ENCODE measurements around the gene HSD3B7. TPM values are rescaled to one million over a fixed set of nuclear protein-coding genes. Genes with fewer than 3 reads are reported as not detected.

The HSD3B7 gene
- total RNA-seq, 1 donor from 2014 or later, result 12.5 TPM

GRCh38 chr16:30998852-30999761 lies 14.1 kb downstream of the HSD3B7 start:
- H3K36me3 ChIP-seq (ENCODE audit: control insufficient read depth in 3 of 3, insufficient read depth in 3 of 3, low read length in 3 of 3), result no peaks in the 10 kb centered on the region
- H3K9ac ChIP-seq (ENCODE audit: low read depth in 1 of 3, low read length in 3 of 3), result no peak overlapping the region

DNA sequence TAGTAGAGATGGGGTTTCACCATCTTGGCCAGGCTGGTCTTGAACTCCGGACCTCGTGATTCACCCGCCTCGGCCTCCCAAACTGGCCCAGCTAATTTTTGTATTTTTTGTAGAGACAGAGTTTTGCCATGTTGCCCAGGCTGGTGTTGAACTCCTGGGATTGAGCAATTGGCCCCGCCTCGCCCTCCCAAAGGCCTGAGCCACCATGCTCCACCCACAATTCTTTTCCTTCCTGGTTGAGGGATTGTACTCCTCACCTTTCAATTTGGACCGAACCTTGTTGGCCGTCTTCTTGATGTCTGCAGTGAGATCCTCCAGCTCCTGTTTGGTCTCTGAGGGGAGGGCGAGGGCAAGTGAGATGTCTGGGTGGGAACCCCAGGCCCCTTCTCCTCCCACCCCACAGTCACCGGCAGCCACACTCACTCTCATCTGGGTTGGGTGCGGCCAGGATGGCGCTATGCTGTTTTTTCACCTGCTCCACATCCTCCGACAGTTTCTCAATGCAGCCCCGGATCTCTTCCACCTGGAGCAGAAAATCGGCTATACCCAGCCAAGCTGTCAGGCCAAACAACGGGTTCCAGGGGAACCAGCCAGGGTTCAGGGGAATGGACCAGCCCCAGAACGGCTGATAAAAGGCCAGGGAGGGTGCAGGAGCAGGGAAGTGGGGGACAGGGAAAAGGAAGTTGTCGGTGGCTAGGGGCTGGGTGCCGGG lies 15.8 kb downstream of the HSD3B7 start:
- H3K36me3 ChIP-seq (ENCODE audit: control insufficient read depth in 3 of 3, insufficient read depth in 3 of 3, low read length in 3 of 3), result no peaks in the 10 kb centered on the region
- H3K9ac ChIP-seq (ENCODE audit: low read depth in 1 of 3, low read length in 3 of 3), result no peak overlapping the region
- peaks cover 4 to 16% (median 10%) of the 10 kb centered on the region in 3 donors for H3K4me1 ChIP-seq (ENCODE audit: control insufficient read depth in 3 of 3, insufficient read depth in 3 of 3, low read length in 3 of 3)
- H3K27ac ChIP-seq (ENCODE audit: low read depth, low read length), result no peak overlapping the region
- H3K9me3 ChIP-seq (ENCODE audit: control insufficient read depth in 3 of 3, low read length in 3 of 3), result no peaks in the 10 kb centered on the region
- peaks cover 6 to 12% (median 8%) of the 10 kb centered on the region in 3 donors for H3K27me3 ChIP-seq (ENCODE audit: control insufficient read depth in 3 of 3, insufficient read depth in 3 of 3, low read length in 3 of 3)
- no peak overlapping the region for H3K4me3 ChIP-seq (ENCODE audit: low read length in 3 of 3)

More at GRCh38 chr16:30998852-30999761, 14.1 kb downstream of the HSD3B7 start:
- H3K4me3 ChIP-seq (ENCODE audit: low read length in 3 of 3), result no peak overlapping the region
- H3K27me3 ChIP-seq (ENCODE audit: control insufficient read depth in 3 of 3, insufficient read depth in 3 of 3, low read length in 3 of 3), result peaks cover 2 to 12% (median 8%) of the 10 kb centered on the region in 3 donors
- peak overlapping the region; percentile 47 for H3K27ac ChIP-seq (ENCODE audit: low read depth, low read length)
- H3K9me3 ChIP-seq (ENCODE audit: control insufficient read depth in 3 of 3, low read length in 3 of 3), result no peaks in the 10 kb centered on the region
- peaks cover 4 to 16% (median 10%) of the 10 kb centered on the region in 3 donors for H3K4me1 ChIP-seq (ENCODE audit: control insufficient read depth in 3 of 3, insufficient read depth in 3 of 3, low read length in 3 of 3)

- H3K4me1 ChIP-seq (ENCODE audit: control insufficient read depth in 3 of 3, insufficient read depth in 3 of 3, low read length in 3 of 3), result peaks cover 4 to 16% (median 10%) of the 10 kb centered on the region in 3 donors
- no peak overlapping the region for H3K27ac ChIP-seq (ENCODE audit: low read depth, low read length)
- no peak overlapping the region for H3K4me3 ChIP-seq (ENCODE audit: low read length in 3 of 3)
- peaks cover 6 to 17% (median 8%) of the 10 kb centered on the region in 3 donors for H3K27me3 ChIP-seq (ENCODE audit: control insufficient read depth in 3 of 3, insufficient read depth in 3 of 3, low read length in 3 of 3)
- no peaks in the 10 kb centered on the region for H3K9me3 ChIP-seq (ENCODE audit: control insufficient read depth in 3 of 3, low read length in 3 of 3)
- no peak overlapping the region for H3K9ac ChIP-seq (ENCODE audit: low read depth in 1 of 3, low read length in 3 of 3)
- no peaks in the 10 kb centered on the region for H3K36me3 ChIP-seq (ENCODE audit: control insufficient read depth in 3 of 3, insufficient read depth in 3 of 3, low read length in 3 of 3)
These were observed 16.7 kb downstream of the HSD3B7 start for GRCh38 chr16:31001507-31002249.

DNA sequence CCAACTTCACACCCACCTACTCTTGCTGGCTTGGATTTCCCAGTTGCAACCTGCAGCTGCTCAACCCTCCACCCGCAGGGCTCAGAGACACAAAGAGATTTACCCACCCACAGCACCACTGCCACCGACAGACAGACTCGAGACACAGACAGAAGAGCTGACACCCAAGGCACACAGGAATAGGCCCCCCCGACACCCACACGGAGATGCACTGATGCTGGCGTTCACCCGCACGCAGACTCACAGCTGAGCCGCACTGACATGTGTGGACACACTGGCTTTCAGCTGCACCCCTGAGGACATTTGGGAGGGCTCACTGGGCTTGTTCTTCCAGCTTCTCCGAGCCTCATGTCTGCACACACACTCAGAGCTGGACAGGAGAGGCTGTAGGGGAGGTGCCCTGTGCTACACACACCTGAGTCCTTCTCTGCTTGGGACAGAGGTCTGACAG lies 17.3 kb downstream of the HSD3B7 start:
- no peaks in the 10 kb centered on the region for H3K9me3 ChIP-seq (ENCODE audit: control insufficient read depth in 3 of 3, low read length in 3 of 3)
- no peak overlapping the region for H3K9ac ChIP-seq (ENCODE audit: low read depth in 1 of 3, low read length in 3 of 3)
- H3K4me1 ChIP-seq (ENCODE audit: control insufficient read depth in 3 of 3, insufficient read depth in 3 of 3, low read length in 3 of 3), result peaks cover 4 to 12% (median 10%) of the 10 kb centered on the region in 3 donors
- peak overlapping the region; percentile 12 for H3K27ac ChIP-seq (ENCODE audit: low read depth, low read length)
- H3K27me3 ChIP-seq (ENCODE audit: control insufficient read depth in 3 of 3, insufficient read depth in 3 of 3, low read length in 3 of 3), result peaks cover 8 to 22% (median 9%) of the 10 kb centered on the region in 3 donors
- no peak overlapping the region for H3K4me3 ChIP-seq (ENCODE audit: low read length in 3 of 3)
- no peaks in the 10 kb centered on the region for H3K36me3 ChIP-seq (ENCODE audit: control insufficient read depth in 3 of 3, insufficient read depth in 3 of 3, low read length in 3 of 3)

DNA sequence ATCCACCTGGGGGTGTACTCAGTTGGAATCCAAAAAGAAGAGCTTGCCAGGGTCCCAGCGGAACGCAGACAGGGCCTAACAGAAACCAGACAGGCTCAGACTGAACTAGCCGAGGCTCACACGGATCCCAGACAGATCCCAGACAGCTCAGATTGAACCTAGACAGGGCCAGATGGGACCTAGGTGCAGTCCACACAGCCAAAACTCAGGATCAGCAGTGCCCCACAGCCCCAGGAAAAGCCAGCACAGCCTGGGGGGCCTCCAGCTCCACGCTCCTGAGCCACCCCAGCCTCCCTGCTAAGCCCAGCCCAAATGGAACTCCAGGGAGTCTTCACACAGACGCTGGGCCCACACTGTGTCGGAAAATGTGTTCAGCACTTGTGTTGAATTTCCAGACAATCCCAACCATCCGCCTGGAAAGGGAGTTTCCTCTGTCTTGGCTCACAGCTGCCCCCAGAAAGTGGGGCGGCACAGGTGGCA lies 17.9 kb downstream of the HSD3B7 start:
- Histone ChIP-seq H3K4me1 (ENCODE audit: control insufficient read depth in 3 of 3, insufficient read depth in 3 of 3, low read length in 3 of 3) (peaks cover 0 to 6% (median 4%) of the 10 kb centered on the region in 3 donors), H3K27me3 (ENCODE audit: control insufficient read depth in 3 of 3, insufficient read depth in 3 of 3, low read length in 3 of 3) (peaks cover 11 to 28% (median 14%) of the 10 kb centered on the region in 3 donors), H3K27ac (ENCODE audit: low read depth, low read length) (peak overlapping the region; percentile 19), H3K36me3 (ENCODE audit: control insufficient read depth in 3 of 3, insufficient read depth in 3 of 3, low read length in 3 of 3) (no peaks in the 10 kb centered on the region), H3K9me3 (ENCODE audit: control insufficient read depth in 3 of 3, low read length in 3 of 3) (no peaks in the 10 kb centered on the region), H3K4me3 (ENCODE audit: low read length in 3 of 3) (no peak overlapping the region), H3K9ac (ENCODE audit: low read depth in 1 of 3, low read length in 3 of 3) (no peak overlapping the region)

DNA sequence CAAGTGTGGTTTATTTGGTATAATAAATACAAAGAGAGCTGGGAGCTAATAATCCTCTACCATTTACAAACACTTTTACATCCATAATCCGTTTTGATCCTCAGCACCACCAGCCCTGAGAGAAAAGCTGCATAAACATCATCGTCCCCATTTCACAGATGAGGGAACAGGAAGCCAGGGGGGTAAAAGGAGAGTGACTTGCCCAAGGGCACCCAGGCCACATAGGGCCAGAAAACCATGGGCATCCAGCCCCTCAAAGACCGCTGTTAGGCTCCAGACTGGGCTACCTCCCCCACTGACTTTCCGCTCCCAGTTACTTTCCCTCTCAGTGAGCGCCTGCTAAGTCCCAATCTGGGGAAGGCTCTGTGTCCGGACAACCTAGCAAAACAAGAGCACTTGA lies 18.7 kb downstream of the HSD3B7 start:
- no peaks in the 10 kb centered on the region for H3K36me3 ChIP-seq (ENCODE audit: control insufficient read depth in 3 of 3, insufficient read depth in 3 of 3, low read length in 3 of 3)
- peaks cover 0 to 6% (median 3%) of the 10 kb centered on the region in 3 donors for H3K4me1 ChIP-seq (ENCODE audit: control insufficient read depth in 3 of 3, insufficient read depth in 3 of 3, low read length in 3 of 3)
- no peaks in the 10 kb centered on the region for H3K9me3 ChIP-seq (ENCODE audit: control insufficient read depth in 3 of 3, low read length in 3 of 3)
- no peak overlapping the region for H3K4me3 ChIP-seq (ENCODE audit: low read length in 3 of 3)
- peak overlapping the region; percentile 19 for H3K27ac ChIP-seq (ENCODE audit: low read depth, low read length)
- peaks cover 15 to 34% (median 20%) of the 10 kb centered on the region in 3 donors for H3K27me3 ChIP-seq (ENCODE audit: control insufficient read depth in 3 of 3, insufficient read depth in 3 of 3, low read length in 3 of 3)
- H3K9ac ChIP-seq (ENCODE audit: low read depth in 1 of 3, low read length in 3 of 3), result no peak overlapping the region

DNA sequence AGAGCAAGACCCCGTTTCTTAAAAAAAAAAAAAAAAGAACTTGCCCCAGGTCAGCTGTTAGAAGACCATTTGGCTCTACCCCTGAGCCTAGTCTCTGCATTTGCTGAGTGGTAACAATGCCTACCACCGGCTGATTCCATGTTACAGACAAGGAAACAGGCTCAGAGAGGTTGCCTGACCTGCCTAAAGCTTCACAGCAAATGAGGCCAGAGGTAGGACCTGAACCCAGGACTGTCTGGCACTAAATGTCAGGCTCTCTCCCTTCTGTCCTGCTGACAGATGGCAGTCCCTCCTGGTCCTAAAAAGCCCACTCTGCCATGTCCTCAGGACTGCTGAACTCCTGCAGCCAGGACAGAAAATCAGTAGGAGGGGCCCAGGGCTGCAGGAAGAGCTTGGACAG lies 19.7 kb downstream of the HSD3B7 start:
- H3K27me3 ChIP-seq (ENCODE audit: control insufficient read depth in 3 of 3, insufficient read depth in 3 of 3, low read length in 3 of 3), result peaks cover 25 to 43% (median 28%) of the 10 kb centered on the region in 3 donors
- no peak overlapping the region for H3K9ac ChIP-seq (ENCODE audit: low read depth in 1 of 3, low read length in 3 of 3)
- no peaks in the 10 kb centered on the region for H3K9me3 ChIP-seq (ENCODE audit: control insufficient read depth in 3 of 3, low read length in 3 of 3)
- no peak overlapping the region for H3K27ac ChIP-seq (ENCODE audit: low read depth, low read length)
- no peaks in the 10 kb centered on the region for H3K36me3 ChIP-seq (ENCODE audit: control insufficient read depth in 3 of 3, insufficient read depth in 3 of 3, low read length in 3 of 3)
- H3K4me1 ChIP-seq (ENCODE audit: control insufficient read depth in 3 of 3, insufficient read depth in 3 of 3, low read length in 3 of 3), result peaks cover 0 to 6% (median 3%) of the 10 kb centered on the region in 3 donors
- H3K4me3 ChIP-seq (ENCODE audit: low read length in 3 of 3), result no peak overlapping the region

- Histone ChIP-seq H3K9ac (ENCODE audit: low read depth in 1 of 3, low read length in 3 of 3) (no peak overlapping the region), H3K27ac (ENCODE audit: low read depth, low read length) (no peak overlapping the region), H3K27me3 (ENCODE audit: control insufficient read depth in 3 of 3, insufficient read depth in 3 of 3, low read length in 3 of 3) (peaks cover 28 to 47% (median 35%) of the 10 kb centered on the region in 3 donors), H3K4me3 (ENCODE audit: low read length in 3 of 3) (no peak overlapping the region), H3K4me1 (ENCODE audit: control insufficient read depth in 3 of 3, insufficient read depth in 3 of 3, low read length in 3 of 3) (peaks cover 0 to 6% (median 3%) of the 10 kb centered on the region in 3 donors), H3K9me3 (ENCODE audit: control insufficient read depth in 3 of 3, low read length in 3 of 3) (no peaks in the 10 kb centered on the region), H3K36me3 (ENCODE audit: control insufficient read depth in 3 of 3, insufficient read depth in 3 of 3, low read length in 3 of 3) (no peaks in the 10 kb centered on the region)
These were observed 20.5 kb downstream of the HSD3B7 start for GRCh38 chr16:31005350-31006085.

- H3K9ac ChIP-seq (ENCODE audit: low read depth in 1 of 3, low read length in 3 of 3), result no peak overlapping the region
- no peak overlapping the region for H3K4me3 ChIP-seq (ENCODE audit: low read length in 3 of 3)
- H3K27ac ChIP-seq (ENCODE audit: low read depth, low read length), result no peak overlapping the region
- H3K9me3 ChIP-seq (ENCODE audit: control insufficient read depth in 3 of 3, low read length in 3 of 3), result no peaks in the 10 kb centered on the region
- no peaks in the 10 kb centered on the region for H3K36me3 ChIP-seq (ENCODE audit: control insufficient read depth in 3 of 3, insufficient read depth in 3 of 3, low read length in 3 of 3)
- H3K4me1 ChIP-seq (ENCODE audit: control insufficient read depth in 3 of 3, insufficient read depth in 3 of 3, low read length in 3 of 3), result peaks cover 0 to 6% (median 3%) of the 10 kb centered on the region in 3 donors
- peaks cover 32 to 50% (median 38%) of the 10 kb centered on the region in 3 donors for H3K27me3 ChIP-seq (ENCODE audit: control insufficient read depth in 3 of 3, insufficient read depth in 3 of 3, low read length in 3 of 3)
These were observed 21.0 kb downstream of the HSD3B7 start for GRCh38 chr16:31006086-31006385.
